SU-DHL-6 (cell line): Measurements from ENCODE around the gene MYPN.

Source experiments
- EZH2phosphoT487 ChIP-seq: fragments of 200-600 bp; sonication (generic), shearing (Covaris generic); conservative IDR thresholded peaks from 2 replicates; pipeline ENCODE4 v1.6.1; 2018; ENCODE audit warnings: mild to moderate bottlenecking, antibody characterized with exemption, low read length, moderate library complexity, mixed read lengths
- TF ChIP-seq, protein P1 (sequence below): fragments of 200-600 bp; sonication (generic); IDR thresholded peaks from one replicate; pipeline ENCODE4 v1.5.1; 2017; ENCODE audit warnings: antibody characterized with exemption, mild to moderate bottlenecking, low read length, moderate library complexity; ENCODE audit not compliant: insufficient read depth, poor library complexity, severe bottlenecking

DNA sequence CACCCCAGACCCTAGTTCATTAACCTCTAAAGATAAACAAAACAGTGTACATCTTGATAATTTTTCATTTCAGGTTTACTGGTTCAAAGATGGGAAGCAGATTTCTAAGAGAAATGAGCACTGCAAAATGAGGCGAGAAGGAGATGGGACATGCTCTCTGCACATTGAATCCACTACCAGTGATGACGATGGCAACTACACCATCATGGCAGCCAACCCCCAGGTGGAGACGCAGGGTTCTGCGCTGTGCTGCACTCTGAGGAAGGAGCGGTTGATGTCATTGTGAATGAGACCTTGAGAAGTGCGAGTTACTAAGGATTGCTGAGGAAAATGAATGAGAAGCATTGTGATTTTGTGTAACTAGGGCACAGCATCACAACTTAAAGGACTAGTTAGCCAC, 85.0 kb downstream of the MYPN start:
- TF ChIP-seq, protein P1, sequence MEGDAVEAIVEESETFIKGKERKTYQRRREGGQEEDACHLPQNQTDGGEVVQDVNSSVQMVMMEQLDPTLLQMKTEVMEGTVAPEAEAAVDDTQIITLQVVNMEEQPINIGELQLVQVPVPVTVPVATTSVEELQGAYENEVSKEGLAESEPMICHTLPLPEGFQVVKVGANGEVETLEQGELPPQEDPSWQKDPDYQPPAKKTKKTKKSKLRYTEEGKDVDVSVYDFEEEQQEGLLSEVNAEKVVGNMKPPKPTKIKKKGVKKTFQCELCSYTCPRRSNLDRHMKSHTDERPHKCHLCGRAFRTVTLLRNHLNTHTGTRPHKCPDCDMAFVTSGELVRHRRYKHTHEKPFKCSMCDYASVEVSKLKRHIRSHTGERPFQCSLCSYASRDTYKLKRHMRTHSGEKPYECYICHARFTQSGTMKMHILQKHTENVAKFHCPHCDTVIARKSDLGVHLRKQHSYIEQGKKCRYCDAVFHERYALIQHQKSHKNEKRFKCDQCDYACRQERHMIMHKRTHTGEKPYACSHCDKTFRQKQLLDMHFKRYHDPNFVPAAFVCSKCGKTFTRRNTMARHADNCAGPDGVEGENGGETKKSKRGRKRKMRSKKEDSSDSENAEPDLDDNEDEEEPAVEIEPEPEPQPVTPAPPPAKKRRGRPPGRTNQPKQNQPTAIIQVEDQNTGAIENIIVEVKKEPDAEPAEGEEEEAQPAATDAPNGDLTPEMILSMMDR: no peak
- no peak for TF ChIP-seq EZH2phosphoT487
